ENCODE measurements around the gene TADA2A. TPM values are rescaled to one million over a fixed set of nuclear protein-coding genes. Genes with fewer than 3 reads are reported as not detected.

The TADA2A gene
- total RNA-seq, 1 donor from 2014 or later = 14.5 TPM

- no peak for DNase-seq (ENCODE audit: low read depth)
- H3K36me3 ChIP-seq (ENCODE audit: control insufficient read depth, insufficient read depth, low read length) = no peaks in the 10 kb centered on the region
- TF ChIP-seq, protein P1, sequence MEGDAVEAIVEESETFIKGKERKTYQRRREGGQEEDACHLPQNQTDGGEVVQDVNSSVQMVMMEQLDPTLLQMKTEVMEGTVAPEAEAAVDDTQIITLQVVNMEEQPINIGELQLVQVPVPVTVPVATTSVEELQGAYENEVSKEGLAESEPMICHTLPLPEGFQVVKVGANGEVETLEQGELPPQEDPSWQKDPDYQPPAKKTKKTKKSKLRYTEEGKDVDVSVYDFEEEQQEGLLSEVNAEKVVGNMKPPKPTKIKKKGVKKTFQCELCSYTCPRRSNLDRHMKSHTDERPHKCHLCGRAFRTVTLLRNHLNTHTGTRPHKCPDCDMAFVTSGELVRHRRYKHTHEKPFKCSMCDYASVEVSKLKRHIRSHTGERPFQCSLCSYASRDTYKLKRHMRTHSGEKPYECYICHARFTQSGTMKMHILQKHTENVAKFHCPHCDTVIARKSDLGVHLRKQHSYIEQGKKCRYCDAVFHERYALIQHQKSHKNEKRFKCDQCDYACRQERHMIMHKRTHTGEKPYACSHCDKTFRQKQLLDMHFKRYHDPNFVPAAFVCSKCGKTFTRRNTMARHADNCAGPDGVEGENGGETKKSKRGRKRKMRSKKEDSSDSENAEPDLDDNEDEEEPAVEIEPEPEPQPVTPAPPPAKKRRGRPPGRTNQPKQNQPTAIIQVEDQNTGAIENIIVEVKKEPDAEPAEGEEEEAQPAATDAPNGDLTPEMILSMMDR (IDR thresholded peaks at IDR 0.05; ENCODE audit: insufficient read depth, low read length, poor library complexity, severe bottlenecking) = no peak
Measured at GRCh38 chr17:37483311-37484039, 76.8 kb downstream of the TADA2A start.

DNA sequence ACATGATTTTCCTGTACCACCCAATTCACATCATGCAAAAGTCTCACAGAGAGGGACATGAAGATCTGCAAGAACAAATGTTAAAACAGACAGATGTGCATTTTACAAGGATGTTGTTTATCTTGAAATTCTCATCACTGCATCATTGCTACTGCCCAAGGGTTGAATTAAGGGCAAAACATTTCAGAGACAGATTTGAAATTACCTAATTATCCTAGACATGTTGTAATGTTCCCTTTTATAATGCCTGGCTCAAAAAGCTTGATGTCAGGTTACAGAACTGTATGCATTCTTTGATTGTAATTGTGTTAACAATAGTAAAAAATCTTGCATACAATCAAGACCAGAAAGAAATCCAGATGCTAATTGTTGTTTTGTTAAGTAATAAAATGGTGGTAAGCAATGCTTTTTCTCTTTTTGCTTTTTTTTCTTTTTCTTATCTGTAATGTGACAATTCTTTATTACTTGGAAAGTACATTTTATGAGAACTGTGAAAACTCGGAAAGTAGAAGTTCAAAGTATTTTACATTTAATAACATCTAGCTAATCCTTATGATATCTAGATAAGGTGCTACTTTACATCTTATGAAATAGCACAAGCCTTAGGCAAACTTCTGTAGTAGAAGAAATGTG, 79.4 kb downstream of the TADA2A start:
- H3K4me3 ChIP-seq (ENCODE audit: low read depth, low read length) = no peak overlapping the region
- no peaks in the 10 kb centered on the region for H3K27me3 ChIP-seq (ENCODE audit: control insufficient read depth, insufficient read depth, low read length)
- TF ChIP-seq, protein P1 (IDR thresholded peaks at IDR 0.05; ENCODE audit: insufficient read depth, low read length, poor library complexity, severe bottlenecking) = no peak
- H3K36me3 ChIP-seq (ENCODE audit: control insufficient read depth, insufficient read depth, low read length) = no peaks in the 10 kb centered on the region
- DNase-seq (ENCODE audit: low read depth) = no peak

More at GRCh38 chr17:37483311-37484039, 76.8 kb downstream of the TADA2A start:
- Histone ChIP-seq H3K4me3 (ENCODE audit: low read depth, low read length) (no peak overlapping the region), H3K27me3 (ENCODE audit: control insufficient read depth, insufficient read depth, low read length) (no peaks in the 10 kb centered on the region)

GRCh38 chr17:37488009-37488604, 81.4 kb downstream of the TADA2A start:
- peak; percentile 88 for DNase-seq (ENCODE audit: low read depth)

DNA sequence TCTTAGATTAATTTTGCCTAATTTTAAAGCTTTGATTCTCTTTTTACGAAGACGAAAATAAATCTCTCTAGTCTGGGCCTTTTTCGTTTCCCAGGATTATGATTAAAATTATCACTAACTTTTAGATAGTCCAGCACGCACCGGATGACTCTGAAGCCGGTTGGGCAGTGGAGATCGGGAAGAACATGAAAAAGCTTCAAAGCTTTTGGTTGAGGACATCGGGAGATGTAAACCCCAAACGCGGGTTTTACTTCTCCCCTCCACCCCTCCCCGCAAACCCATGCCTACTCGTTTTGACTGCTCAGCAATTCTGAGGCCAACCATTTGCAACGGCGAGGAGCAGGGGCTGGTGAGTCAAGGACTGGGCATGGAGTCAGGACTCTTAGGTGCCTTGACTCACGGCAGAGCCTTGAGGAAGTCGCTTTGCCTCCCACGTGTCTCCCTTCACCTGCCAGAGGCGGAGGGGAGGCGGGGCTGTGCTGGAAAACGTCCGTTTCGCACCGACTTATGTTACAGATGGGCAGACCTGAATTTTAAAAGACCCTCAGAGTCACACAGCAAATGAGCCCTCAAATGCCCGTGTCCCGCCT, 82.0 kb downstream of the TADA2A start:
- DNase-seq (ENCODE audit: low read depth) = peak; percentile 95
- H3K36me3 ChIP-seq (ENCODE audit: control insufficient read depth, insufficient read depth, low read length) = no peaks in the 10 kb centered on the region
- no peaks in the 10 kb centered on the region for H3K27me3 ChIP-seq (ENCODE audit: control insufficient read depth, insufficient read depth, low read length)
- TF ChIP-seq, protein P1 (IDR thresholded peaks at IDR 0.05; ENCODE audit: insufficient read depth, low read length, poor library complexity, severe bottlenecking) = no peak
- peak overlapping the region; percentile 57 for H3K4me3 ChIP-seq (ENCODE audit: low read depth, low read length)

More at GRCh38 chr17:37488009-37488604, 81.4 kb downstream of the TADA2A start:
- H3K36me3 ChIP-seq (ENCODE audit: control insufficient read depth, insufficient read depth, low read length) = no peaks in the 10 kb centered on the region
- TF ChIP-seq, protein P1 (IDR thresholded peaks at IDR 0.05; ENCODE audit: insufficient read depth, low read length, poor library complexity, severe bottlenecking) = no peak
- no peaks in the 10 kb centered on the region for H3K27me3 ChIP-seq (ENCODE audit: control insufficient read depth, insufficient read depth, low read length)
- H3K4me3 ChIP-seq (ENCODE audit: low read depth, low read length) = no peak overlapping the region

GRCh38 chr17:37489197-37490001, 82.7 kb downstream of the TADA2A start, which contains the start of gene DUSP14:
Gene DUSP14 (plus strand): TSS chr17:37489891. CDS start chr17:37512273, 22,382 bp downstream.
- Histone ChIP-seq H3K27me3 (ENCODE audit: control insufficient read depth, insufficient read depth, low read length) (no peaks in the 10 kb centered on the region), H3K36me3 (ENCODE audit: control insufficient read depth, insufficient read depth, low read length) (no peaks in the 10 kb centered on the region), H3K4me3 (ENCODE audit: low read depth, low read length) (peak within 1 kb of the TSS; percentile 57)
- TF ChIP-seq, protein P1 (IDR thresholded peaks at IDR 0.05; ENCODE audit: insufficient read depth, low read length, poor library complexity, severe bottlenecking) = peak; percentile 6
- no peak for DNase-seq (ENCODE audit: low read depth)
